GM18870 (cell line): ENCODE results near the gene STK35.

Source experiments
- ATAC-seq: cut with Tn5 transposase; IDR thresholded peaks from one replicate; pipeline ENCODE4 v1.9.1; 2021; ENCODE audit warnings: moderate library complexity; ENCODE audit not compliant: unreplicated experiment

Gene STK35

GRCh38 chr20:2133318-2134183, 31.9 kb downstream of the STK35 start:
- ATAC-seq = no peak

- no peak for ATAC-seq
Measured at GRCh38 chr20:2135013-2135412, 33.4 kb downstream of the STK35 start.

GRCh38 chr20:2136275-2136674, 34.6 kb downstream of the STK35 start:
- ATAC-seq = no peak

- ATAC-seq = no peak
Measured at GRCh38 chr20:2137552-2138201, 36.0 kb downstream of the STK35 start.

- ATAC-seq = no peak
Measured at GRCh38 chr20:2138396-2138795, 36.8 kb downstream of the STK35 start.

GRCh38 chr20:2139250-2139649, 37.6 kb downstream of the STK35 start:
- no peak for ATAC-seq

- ATAC-seq = no peak
Measured at GRCh38 chr20:2139736-2140135, 38.1 kb downstream of the STK35 start.

- ATAC-seq = no peak
Measured at GRCh38 chr20:2140561-2140960, 38.9 kb downstream of the STK35 start.

- ATAC-seq = no peak
Measured at GRCh38 chr20:2141600-2142575, 40.3 kb downstream of the STK35 start.

- ATAC-seq = no peak
Measured at GRCh38 chr20:2142649-2143048, 41.0 kb downstream of the STK35 start.

- ATAC-seq = no peak
Measured at GRCh38 chr20:2143594-2143993, 42.0 kb downstream of the STK35 start.

GRCh38 chr20:2144850-2145249, 43.2 kb downstream of the STK35 start:
- no peak for ATAC-seq

- no peak for ATAC-seq
Measured at GRCh38 chr20:2145376-2145775, 43.7 kb downstream of the STK35 start.

- ATAC-seq = no peak
Measured at GRCh38 chr20:2146080-2146867, 44.6 kb downstream of the STK35 start.

GRCh38 chr20:2149507-2149906, 47.9 kb downstream of the STK35 start:
- ATAC-seq = no peak

GRCh38 chr20:2150660-2151059, 49.0 kb downstream of the STK35 start:
- ATAC-seq = no peak

- no peak for ATAC-seq
Measured at GRCh38 chr20:2151858-2152281, 50.2 kb downstream of the STK35 start.

- no peak for ATAC-seq
Measured at GRCh38 chr20:2152317-2152716, 50.7 kb downstream of the STK35 start.

- no peak for ATAC-seq
Measured at GRCh38 chr20:2153326-2153725, 51.7 kb downstream of the STK35 start.

GRCh38 chr20:2156224-2156623, 54.6 kb downstream of the STK35 start:
- ATAC-seq = no peak
